ENCODE results near the gene CDKN1C. TPM values are rescaled to one million over a fixed set of nuclear protein-coding genes. Genes with fewer than 3 reads are reported as not detected.

The CDKN1C gene
- total RNA-seq, 1 experiment from 2014 or later, result 15.4 TPM

- Histone ChIP-seq H3K9me3 (ENCODE audit: control insufficient read depth, low read depth, low read length) (no peaks in the 10 kb centered on the region), H2AFZ (ENCODE audit: low read length) (no peak overlapping the region), H2BK12ac (ENCODE audit: insufficient read length, low read depth, low read length) (no peak overlapping the region), H3K27me3 (ENCODE audit: insufficient read depth, low read length) (no peaks in the 10 kb centered on the region; the same call in 1 of the 2 replicates), H3K9ac (ENCODE audit: extremely low read depth, insufficient read length, low read length) (no peak overlapping the region), H4K20me1 (ENCODE audit: control insufficient read depth, insufficient read depth, insufficient read length) (no peaks in the 10 kb centered on the region), H3K23ac (ENCODE audit: insufficient read length, low read depth, low read length) (no peak overlapping the region), H3K56ac (ENCODE audit: insufficient read length, low read depth, low read length) (no peak overlapping the region), H2BK5ac (ENCODE audit: insufficient read length, low read length) (no peak overlapping the region), H2AK5ac (ENCODE audit: insufficient read length, low read length) (no peak overlapping the region), H3K4ac (ENCODE audit: low read depth, low read length) (no peak overlapping the region), H3K4me1 (ENCODE audit: insufficient read depth, low read length) (no peaks in the 10 kb centered on the region), H3K79me2 (ENCODE audit: insufficient read depth, low read length) (no peaks in the 10 kb centered on the region), H3T11ph (ENCODE audit: low read length) (no peak overlapping the region), H2BK15ac (ENCODE audit: low read depth, low read length) (no peak overlapping the region), H3K79me1 (ENCODE audit: insufficient read depth, low read depth, low read length, poor library complexity, severe bottlenecking) (no peaks in the 10 kb centered on the region), H4K91ac (ENCODE audit: insufficient read length, low read depth, low read length) (no peak overlapping the region), H3K14ac (ENCODE audit: insufficient read depth, low read length) (no peak overlapping the region), H2BK20ac (ENCODE audit: low read depth, low read length, poor library complexity, severe bottlenecking) (no peak overlapping the region), H3K4me2 (ENCODE audit: insufficient read depth, insufficient read length, low read length) (no peak overlapping the region), H4K5ac (ENCODE audit: insufficient read length, low read depth, low read length) (no peak overlapping the region), H2BK120ac (ENCODE audit: low read depth, low read length, poor library complexity, severe bottlenecking) (no peak overlapping the region), H3K27ac (ENCODE audit: insufficient read length, low read depth, low read length) (no peak overlapping the region), H4K8ac (replicated peaks; ENCODE audit: insufficient read length, low read depth, low read length) (no peak overlapping the region), H3K23me2 (ENCODE audit: insufficient read length, low read depth, low read length, poor library complexity, severe bottlenecking) (no peaks in the 10 kb centered on the region), H3K18ac (ENCODE audit: insufficient read length, low read depth, low read length) (no peak overlapping the region)
- no CpG with 5 or more reads among the region's 16 CpGs for WGBS (ENCODE audit: extremely low coverage, insufficient read length, low lambda C conversion rate)
- no peaks in the 10 kb centered on the region for H3K9me3 Mint-ChIP-seq
- DNase-seq, result no peak
- no peak overlapping the region for H3K27ac Mint-ChIP-seq
- H3K4me3 Mint-ChIP-seq, result no peak overlapping the region
- H3K36me3 Mint-ChIP-seq (ENCODE audit: insufficient read depth in 1 of 3, low read depth in 3 of 3), result no peaks in the 10 kb centered on the region; a peak in 1 of 7 replicates
- H3K4me1 Mint-ChIP-seq, result peaks cover 24 to 26% of the 10 kb centered on the region in 2 experiments
- peaks cover 56% of the 10 kb centered on the region for H3K27me3 Mint-ChIP-seq (ENCODE audit: low read depth)
- no peak for TF ChIP-seq CTCF (conservative IDR thresholded peaks at IDR 0.05)
These were observed 4.0 kb upstream of the CDKN1C start for GRCh38 chr11:2889362-2890273.
